VCaP (cell line): ENCODE measurements around the gene ZBTB20.

Experiments
- H3K27ac ChIP-seq: fragments of 450-650 bp; 2 replicates; pipeline ENCODE4 v1.5.1; 2017
- TF ChIP-seq, protein P1 (sequence below): fragments of 450-650 bp; conservative IDR thresholded peaks from 2 replicates; pipeline ENCODE4 v1.5.1; 2017; ENCODE audit warnings: mild to moderate bottlenecking, moderate library complexity

ZBTB20 gene

DNA sequence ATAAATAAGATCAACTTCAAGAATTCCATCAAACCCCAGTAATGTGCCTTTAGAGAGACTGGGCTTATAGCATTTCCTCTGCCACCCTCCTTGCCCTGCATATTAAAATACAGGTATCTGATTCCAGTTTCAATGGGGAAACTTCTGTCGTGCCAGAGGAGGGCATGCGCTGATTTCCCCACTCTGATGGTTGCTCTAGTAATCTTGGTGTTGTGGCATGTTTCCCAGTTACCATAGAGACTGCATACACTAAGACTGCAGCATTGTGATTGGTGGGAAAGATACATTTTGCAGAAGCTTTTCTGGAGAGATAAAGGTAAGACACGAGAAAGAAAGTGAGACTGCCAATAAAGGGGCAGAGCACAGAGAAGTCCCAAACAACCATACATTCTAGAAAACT is 627.7 kb downstream of the ZBTB20 start:
- TF ChIP-seq, protein P1, sequence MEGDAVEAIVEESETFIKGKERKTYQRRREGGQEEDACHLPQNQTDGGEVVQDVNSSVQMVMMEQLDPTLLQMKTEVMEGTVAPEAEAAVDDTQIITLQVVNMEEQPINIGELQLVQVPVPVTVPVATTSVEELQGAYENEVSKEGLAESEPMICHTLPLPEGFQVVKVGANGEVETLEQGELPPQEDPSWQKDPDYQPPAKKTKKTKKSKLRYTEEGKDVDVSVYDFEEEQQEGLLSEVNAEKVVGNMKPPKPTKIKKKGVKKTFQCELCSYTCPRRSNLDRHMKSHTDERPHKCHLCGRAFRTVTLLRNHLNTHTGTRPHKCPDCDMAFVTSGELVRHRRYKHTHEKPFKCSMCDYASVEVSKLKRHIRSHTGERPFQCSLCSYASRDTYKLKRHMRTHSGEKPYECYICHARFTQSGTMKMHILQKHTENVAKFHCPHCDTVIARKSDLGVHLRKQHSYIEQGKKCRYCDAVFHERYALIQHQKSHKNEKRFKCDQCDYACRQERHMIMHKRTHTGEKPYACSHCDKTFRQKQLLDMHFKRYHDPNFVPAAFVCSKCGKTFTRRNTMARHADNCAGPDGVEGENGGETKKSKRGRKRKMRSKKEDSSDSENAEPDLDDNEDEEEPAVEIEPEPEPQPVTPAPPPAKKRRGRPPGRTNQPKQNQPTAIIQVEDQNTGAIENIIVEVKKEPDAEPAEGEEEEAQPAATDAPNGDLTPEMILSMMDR, result no peak
- H3K27ac ChIP-seq, result no peak overlapping the region

DNA sequence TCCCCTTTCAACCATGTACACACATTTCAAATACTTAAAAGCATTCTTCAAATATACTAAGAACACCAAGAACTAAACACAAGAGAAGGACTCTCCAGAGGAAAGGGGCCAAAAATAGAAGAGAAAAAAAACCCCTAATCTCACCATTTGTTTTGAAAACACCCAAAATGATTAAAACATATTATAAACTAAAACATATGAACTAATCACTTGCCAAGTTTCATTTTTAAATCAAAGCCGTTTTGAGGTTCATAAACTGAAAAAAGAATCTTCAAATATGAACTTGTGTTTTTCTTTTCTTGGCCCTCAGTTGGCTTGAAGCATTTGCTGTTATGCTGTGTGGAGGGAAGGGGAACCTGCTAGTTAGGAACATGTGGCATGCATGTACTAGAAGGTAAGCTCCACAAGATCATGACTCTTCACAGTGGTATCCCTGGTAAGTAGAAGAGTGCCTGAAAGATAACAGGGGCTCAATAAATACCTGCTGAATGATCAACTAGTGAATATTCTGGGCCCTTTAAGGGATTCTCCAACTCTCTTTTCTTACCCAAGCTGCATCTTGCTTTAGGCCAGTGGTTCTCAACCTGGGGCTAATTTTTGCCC is 628.8 kb downstream of the ZBTB20 start:
- H3K27ac ChIP-seq, result no peak overlapping the region
- TF ChIP-seq, protein P1, result no peak

DNA sequence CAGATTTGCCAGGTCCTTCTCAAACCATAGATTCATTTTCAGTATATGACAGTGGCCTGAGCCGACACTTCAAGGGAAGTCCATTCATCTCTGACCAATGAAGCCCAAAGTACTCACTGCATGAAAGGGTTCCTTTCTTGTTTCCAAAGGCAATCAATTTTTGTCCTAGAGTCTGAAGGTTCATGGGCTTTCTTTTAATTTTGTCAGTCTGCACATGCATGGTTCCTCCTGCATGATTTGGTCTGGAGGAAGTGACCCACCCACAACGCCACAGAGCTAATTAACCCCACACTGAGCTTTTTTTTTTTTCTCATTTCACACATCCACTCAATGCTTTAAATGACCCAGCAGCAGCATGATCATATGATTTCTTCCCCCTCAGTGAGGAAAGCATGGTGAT is 636.9 kb downstream of the ZBTB20 start:
- H3K27ac ChIP-seq, result no peak overlapping the region
- TF ChIP-seq, protein P1, result no peak

DNA sequence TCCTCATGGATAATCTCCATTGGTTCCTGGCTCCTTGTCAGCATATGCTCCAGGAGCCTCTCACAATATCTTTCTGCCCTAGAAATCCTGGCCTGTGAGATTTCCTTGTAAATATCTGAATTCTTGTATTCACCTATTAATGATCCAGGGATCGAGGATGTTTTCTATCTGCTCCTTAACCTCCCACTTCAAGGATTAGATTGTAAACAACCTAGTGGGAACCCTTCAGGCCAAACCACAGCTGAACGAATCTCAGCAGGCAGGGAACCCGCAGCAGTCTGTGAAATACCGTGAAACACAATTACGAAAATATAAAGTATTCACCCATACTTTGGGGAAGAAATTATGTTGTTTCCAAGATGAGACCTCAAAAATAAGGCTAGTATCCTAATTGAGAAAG is 637.3 kb downstream of the ZBTB20 start:
- TF ChIP-seq, protein P1, result no peak
- H3K27ac ChIP-seq, result no peak overlapping the region

DNA sequence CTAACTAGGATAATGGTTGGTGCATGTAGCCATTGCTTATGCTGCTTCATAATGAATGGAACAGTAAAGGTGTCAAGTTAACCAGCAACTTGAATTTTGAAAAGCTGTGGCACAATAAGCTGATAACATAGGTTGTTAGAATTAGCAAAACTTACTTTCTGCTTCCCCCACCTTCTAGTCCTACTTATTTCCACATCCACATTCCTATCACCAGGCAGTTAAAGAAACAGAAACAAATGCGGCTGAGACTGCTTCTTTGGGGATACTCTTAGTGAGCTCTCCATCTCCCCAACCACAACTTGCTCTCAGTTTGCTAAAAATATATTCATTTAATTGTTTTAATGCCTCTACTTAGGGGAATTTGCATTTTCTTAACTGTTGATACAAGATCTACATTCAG is 638.1 kb downstream of the ZBTB20 start:
- TF ChIP-seq, protein P1, result no peak
- no peak overlapping the region for H3K27ac ChIP-seq

DNA sequence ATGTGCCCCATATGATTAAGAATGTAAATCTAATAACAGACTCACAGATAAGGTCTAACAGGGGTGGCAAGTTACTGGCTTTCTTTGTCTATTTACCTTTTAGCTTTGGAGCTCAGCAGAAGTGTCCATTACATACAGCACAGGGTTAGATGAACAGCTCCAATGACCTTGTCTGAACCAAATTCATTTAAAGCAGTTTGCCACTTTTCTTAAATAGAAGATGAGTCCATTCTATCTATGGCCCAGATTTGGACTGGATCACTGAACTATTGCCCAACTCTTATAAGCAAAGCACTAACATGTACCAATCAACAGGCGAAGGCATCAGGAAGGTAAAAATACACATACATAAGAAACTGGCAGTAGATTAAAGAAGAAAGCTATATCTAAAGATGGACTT is 638.9 kb downstream of the ZBTB20 start:
- TF ChIP-seq, protein P1, result no peak
- no peak overlapping the region for H3K27ac ChIP-seq

DNA sequence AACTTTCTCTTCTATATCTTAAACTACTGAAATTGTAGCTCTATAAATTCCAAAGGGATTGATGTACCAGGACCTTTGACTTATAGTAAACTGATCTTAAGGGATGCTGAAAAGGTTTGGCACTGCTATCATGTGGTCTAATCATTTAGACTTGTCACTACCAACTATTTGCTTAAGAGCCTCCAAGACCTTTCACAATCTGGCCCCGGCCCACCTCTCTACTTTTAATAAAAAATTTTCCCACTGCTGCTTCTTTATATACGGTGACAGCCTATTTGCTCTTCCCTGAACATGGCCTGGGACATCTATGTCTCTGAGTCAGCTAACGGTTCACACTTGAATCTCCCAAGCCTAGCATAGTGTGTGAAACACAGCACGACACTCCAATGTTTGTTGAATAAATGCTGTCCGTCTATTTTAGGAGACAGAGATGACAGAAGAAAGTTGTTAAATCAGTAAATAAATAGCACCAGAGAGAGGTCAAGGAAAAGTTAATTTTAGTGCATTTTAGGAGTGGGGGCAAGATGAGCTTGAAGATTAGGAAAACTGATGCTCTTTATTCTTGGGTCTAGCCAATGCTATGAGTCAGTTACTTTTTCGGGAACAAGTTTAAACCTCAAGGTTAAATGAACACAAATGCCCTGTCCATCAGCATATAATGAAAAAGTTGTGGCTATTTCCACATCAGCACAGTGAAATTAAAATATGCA is 640.3 kb downstream of the ZBTB20 start:
- H3K27ac ChIP-seq, result no peak overlapping the region

More for the DNA sequence above, 640.3 kb downstream of the ZBTB20 start:
- TF ChIP-seq, protein P1, result no peak
